Measurements from ENCODE around the gene PRKAR1B.

The PRKAR1B gene

DNA sequence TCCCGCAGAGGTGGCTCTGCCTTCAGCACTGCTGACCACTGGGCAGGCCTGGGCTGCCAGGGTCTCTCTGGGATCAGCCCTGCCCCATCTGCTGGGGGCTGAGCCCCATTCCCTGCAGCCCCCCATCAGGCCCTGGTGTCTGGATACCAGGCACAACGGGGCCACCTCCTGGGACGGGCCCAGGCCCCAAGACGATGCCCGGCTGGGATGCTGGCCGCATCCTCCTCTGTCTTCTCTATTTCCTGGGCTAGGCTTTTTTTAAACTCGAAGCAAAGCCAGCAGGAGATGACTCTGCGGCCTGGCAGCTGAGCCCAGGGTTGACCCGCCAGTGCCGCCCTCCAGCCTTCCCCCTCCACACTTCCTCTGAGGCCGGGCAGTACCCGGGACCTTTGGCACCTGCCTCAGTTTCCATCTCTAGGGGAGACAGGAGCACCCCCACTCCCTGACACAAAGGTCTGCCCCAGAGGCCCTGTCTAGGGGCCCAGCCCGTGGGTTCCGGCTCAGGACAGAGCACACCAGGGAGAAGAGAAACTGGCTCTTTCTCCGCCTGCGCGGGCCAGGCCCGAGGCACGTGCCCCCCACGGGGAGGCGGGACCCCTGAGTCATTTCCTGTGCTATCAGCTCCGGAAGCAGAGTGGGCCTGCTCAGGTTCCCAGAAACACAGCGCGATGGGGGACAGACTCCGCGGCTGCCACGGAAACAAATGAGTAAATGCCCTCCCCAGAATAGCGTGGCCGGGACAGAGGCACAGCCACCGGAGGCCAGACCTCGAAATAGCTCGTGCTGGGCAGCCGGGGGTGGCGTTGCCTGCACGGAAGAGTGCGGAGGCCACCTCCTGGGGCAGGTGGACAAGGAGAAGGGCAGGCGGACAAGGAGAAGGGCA, 122.8 kb downstream of the PRKAR1B start:
- peak; percentile 92 for DNase-seq (ENCODE audit: extremely low read depth, insufficient read length)
- TF ChIP-seq, protein P1, sequence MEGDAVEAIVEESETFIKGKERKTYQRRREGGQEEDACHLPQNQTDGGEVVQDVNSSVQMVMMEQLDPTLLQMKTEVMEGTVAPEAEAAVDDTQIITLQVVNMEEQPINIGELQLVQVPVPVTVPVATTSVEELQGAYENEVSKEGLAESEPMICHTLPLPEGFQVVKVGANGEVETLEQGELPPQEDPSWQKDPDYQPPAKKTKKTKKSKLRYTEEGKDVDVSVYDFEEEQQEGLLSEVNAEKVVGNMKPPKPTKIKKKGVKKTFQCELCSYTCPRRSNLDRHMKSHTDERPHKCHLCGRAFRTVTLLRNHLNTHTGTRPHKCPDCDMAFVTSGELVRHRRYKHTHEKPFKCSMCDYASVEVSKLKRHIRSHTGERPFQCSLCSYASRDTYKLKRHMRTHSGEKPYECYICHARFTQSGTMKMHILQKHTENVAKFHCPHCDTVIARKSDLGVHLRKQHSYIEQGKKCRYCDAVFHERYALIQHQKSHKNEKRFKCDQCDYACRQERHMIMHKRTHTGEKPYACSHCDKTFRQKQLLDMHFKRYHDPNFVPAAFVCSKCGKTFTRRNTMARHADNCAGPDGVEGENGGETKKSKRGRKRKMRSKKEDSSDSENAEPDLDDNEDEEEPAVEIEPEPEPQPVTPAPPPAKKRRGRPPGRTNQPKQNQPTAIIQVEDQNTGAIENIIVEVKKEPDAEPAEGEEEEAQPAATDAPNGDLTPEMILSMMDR (IDR thresholded peaks at IDR 0.05; ENCODE audit: insufficient read depth, low read length, poor library complexity, severe bottlenecking): no peak
- Histone ChIP-seq H3K27me3 (replicated peaks; ENCODE audit: control insufficient read depth, insufficient read depth, low read length) (no peaks in the 10 kb centered on the region), H3K36me3 (ENCODE audit: control insufficient read depth, insufficient read depth, low read length) (peaks cover 3% of the 10 kb centered on the region; the same call in 1 of the 2 replicates), H3K4me3 (replicated peaks; ENCODE audit: low read depth, low read length) (peak overlapping the region; percentile 80)

DNA sequence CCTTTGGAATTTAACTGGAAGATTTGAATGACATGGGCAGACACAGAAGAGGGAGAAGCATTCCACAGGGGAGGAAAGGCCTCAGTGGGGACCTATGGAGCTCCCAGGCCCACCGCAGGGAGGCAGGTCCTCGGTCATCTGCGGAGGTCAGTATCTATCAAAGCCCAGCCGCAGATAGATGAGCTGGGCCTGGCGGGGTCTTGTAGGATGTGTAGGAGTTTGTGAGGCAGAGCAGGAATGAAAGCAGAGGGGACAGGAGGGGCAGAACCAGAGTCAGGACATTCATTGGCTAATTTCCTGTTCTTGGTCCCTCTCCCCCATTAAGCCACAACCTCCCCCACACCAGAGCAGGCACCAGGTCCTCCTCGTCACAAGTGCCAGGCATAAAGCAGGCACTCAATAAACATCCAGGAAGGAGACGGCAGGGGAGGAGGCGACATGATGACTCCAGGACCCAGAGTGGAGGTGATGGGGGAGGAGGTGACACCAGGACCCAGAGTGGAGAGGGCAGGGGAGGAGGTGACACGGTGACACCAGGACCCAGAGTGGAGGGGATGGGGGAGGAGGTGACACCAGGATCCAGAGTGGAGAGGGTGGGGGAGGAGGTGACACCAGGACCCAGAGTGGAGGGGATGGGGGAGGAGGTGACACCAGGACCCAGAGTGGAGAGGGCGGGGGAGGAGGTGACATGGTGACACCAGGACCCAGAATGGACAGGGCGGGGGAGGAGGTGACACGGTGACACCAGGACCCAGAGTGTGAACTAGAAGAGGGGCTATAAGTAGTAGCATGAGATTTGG, 123.7 kb downstream of the PRKAR1B start:
- DNase-seq (ENCODE audit: extremely low read depth, insufficient read length): no peak
- H3K36me3 ChIP-seq (ENCODE audit: control insufficient read depth, insufficient read depth, low read length): peaks cover 3% of the 10 kb centered on the region; the same call in 1 of the 2 replicates
- TF ChIP-seq, protein P1 (IDR thresholded peaks at IDR 0.05; ENCODE audit: insufficient read depth, low read length, poor library complexity, severe bottlenecking): no peak
- H3K27me3 ChIP-seq (replicated peaks; ENCODE audit: control insufficient read depth, insufficient read depth, low read length): no peaks in the 10 kb centered on the region
- peak overlapping the region; percentile 57 for H3K4me3 ChIP-seq (replicated peaks; ENCODE audit: low read depth, low read length)

DNA sequence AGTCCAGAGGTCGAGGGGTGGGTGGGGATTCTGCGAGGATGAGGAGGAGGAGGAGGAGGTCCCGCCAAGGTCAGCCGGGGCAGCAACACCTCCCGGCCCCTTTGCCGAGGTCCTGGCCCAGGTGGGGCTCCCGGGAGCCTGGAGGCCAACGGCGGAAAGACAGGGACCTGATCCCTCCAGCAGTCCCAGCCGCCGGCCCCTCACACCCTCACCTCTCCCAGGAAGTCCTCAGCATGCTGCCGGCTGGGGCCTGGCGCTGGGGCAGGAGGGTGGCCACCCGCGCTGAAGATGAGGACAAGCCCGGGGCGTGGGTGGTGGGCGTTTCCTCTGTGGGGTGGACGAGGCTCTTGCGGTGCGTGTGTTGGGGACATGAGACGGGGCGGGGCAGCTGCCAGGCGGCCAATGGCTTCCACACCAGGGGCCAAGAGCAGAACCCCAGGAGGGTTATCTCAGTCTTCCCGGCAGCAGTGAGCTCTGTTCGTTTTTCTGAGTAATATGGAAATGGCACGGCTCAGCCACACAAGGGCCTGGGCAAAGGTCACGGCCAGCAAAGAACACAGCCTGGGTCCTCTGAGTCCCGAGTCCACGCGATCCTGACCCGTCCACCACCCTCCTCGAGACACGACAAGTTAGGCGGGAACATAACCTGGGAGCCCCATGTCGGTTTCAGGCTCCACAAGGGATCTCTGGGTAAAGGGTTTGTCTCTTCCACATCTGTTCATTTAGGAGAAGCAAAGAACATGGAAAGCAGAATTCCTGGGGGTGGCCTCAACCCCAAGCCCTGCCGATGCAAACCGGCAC, 124.5 kb downstream of the PRKAR1B start:
- TF ChIP-seq, protein P1 (IDR thresholded peaks at IDR 0.05; ENCODE audit: insufficient read depth, low read length, poor library complexity, severe bottlenecking): no peak
- Histone ChIP-seq H3K4me3 (replicated peaks; ENCODE audit: low read depth, low read length) (peak overlapping the region; percentile 57), H3K27me3 (replicated peaks; ENCODE audit: control insufficient read depth, insufficient read depth, low read length) (no peaks in the 10 kb centered on the region), H3K36me3 (ENCODE audit: control insufficient read depth, insufficient read depth, low read length) (peaks cover 3% of the 10 kb centered on the region; the same call in 1 of the 2 replicates)
- peak; percentile 71 for DNase-seq (ENCODE audit: extremely low read depth, insufficient read length)

GRCh38 chr7:601595-602340, 125.3 kb downstream of the PRKAR1B start:
- TF ChIP-seq, protein P1 (IDR thresholded peaks at IDR 0.05; ENCODE audit: insufficient read depth, low read length, poor library complexity, severe bottlenecking): no peak
- Histone ChIP-seq H3K4me3 (replicated peaks; ENCODE audit: low read depth, low read length) (peak overlapping the region; percentile 57), H3K27me3 (replicated peaks; ENCODE audit: control insufficient read depth, insufficient read depth, low read length) (no peaks in the 10 kb centered on the region), H3K36me3 (ENCODE audit: control insufficient read depth, insufficient read depth, low read length) (peaks cover 3% of the 10 kb centered on the region; the same call in 1 of the 2 replicates)
- peak; percentile 85 for DNase-seq (ENCODE audit: extremely low read depth, insufficient read length)
